MM.1S (cell line): Measurements from ENCODE around the gene ZNF862.
"Not testable (repeated sequence)": the region's sequence is repeated elsewhere in the genome, so short reads cannot be mapped to it uniquely, and the experiment has no call there.

Source experiments
- DNase-seq: peaks from one replicate; pipeline ENCODE4 v3.0.0-alpha.2; 2015
- H2AFZ ChIP-seq: fragments of 300-600 bp; sonication (generic); 2 replicates; pipeline ENCODE4 v1.6.0; 2016; ENCODE audit warnings: antibody characterized with exemption, low read length
- H3F3A ChIP-seq: fragments of 300-600 bp; sonication (generic); 2 replicates; pipeline ENCODE4 v1.6.1; 2016; ENCODE audit warnings: mild to moderate bottlenecking, antibody characterized with exemption, low read length, moderate library complexity, mixed read lengths; ENCODE audit not compliant: insufficient read depth
- H3K27ac ChIP-seq: fragments of 300-600 bp; sonication (generic); 2 replicates; pipeline ENCODE4 v1.5.1; 2016; ENCODE audit warnings: mild to moderate bottlenecking, low read length
- H3K27me3 ChIP-seq: fragments of 300-600 bp; sonication (generic); replicated peaks from 2 replicates; pipeline ENCODE4 v1.6.0; 2016; ENCODE audit warnings: low read length; ENCODE audit not compliant: insufficient read depth
- H3K36me3 ChIP-seq: fragments of 300-600 bp; sonication (generic); replicated peaks from 2 replicates; pipeline ENCODE4 v1.6.1; 2016; ENCODE audit warnings: mild to moderate bottlenecking, low read length, mixed read lengths; ENCODE audit not compliant: insufficient read depth
- H3K4me1 ChIP-seq: fragments of 300-600 bp; sonication (generic); 2 replicates; pipeline ENCODE4 v1.6.1; 2016; ENCODE audit warnings: low read length, mixed read lengths
- H3K4me2 ChIP-seq: fragments of 300-600 bp; sonication (generic); 2 replicates; pipeline ENCODE4 v1.6.0; 2016; ENCODE audit warnings: low read depth, low read length
- H3K4me3 ChIP-seq: fragments of 300-600 bp; sonication (generic); 2 replicates; pipeline ENCODE4 v1.5.1; 2016; ENCODE audit warnings: low read length, mixed read lengths
- H3K79me2 ChIP-seq: fragments of 300-600 bp; sonication (generic); 2 replicates; pipeline ENCODE4 v1.6.1; 2016; ENCODE audit warnings: mixed run types, low read length, mixed read lengths
- H3K9ac ChIP-seq: fragments of 300-600 bp; sonication (generic); 2 replicates; pipeline ENCODE4 v1.6.1; 2016; ENCODE audit warnings: low read length, mixed read lengths
- H3K9me2 ChIP-seq: fragments of 300-600 bp; sonication (generic); replicated peaks from 2 replicates; pipeline ENCODE4 v1.6.1; 2016; ENCODE audit warnings: mild to moderate bottlenecking, low read length, mixed read lengths; ENCODE audit not compliant: insufficient read depth
- H3K9me3 ChIP-seq: fragments of 300-600 bp; sonication (generic); replicated peaks from 2 replicates; pipeline ENCODE4 v1.6.1; 2016; ENCODE audit warnings: mild to moderate bottlenecking, low read length, mixed read lengths; ENCODE audit not compliant: insufficient read depth
- H4K20me1 ChIP-seq: fragments of 300-600 bp; sonication (generic); 2 replicates; pipeline ENCODE4 v1.6.1; 2016; ENCODE audit warnings: mild to moderate bottlenecking, low read length, moderate library complexity, mixed read lengths; ENCODE audit not compliant: insufficient read depth
- EZH2 ChIP-seq: fragments of 300-600 bp; sonication (generic); optimal IDR thresholded peaks from 2 replicates; pipeline ENCODE3; 2017; ENCODE audit warnings: low read depth, mild to moderate bottlenecking, antibody characterized with exemption, low read length, mixed read lengths
- EZH2phosphoT487 ChIP-seq: fragments of 300-600 bp; sonication (generic); IDR thresholded peaks from 2 replicates; pipeline ENCODE4 v1.6.1; 2018; ENCODE audit warnings: antibody characterized with exemption, low read length
- TF ChIP-seq, protein P1 (sequence below): fragments of 300-600 bp; sonication (generic); IDR thresholded peaks from 2 replicates; pipeline ENCODE4 v1.5.1; 2016; ENCODE audit warnings: antibody characterized with exemption, low read length, mixed read lengths

ZNF862 gene

GRCh38 chr7:149887311-149887710 is 49.1 kb downstream of the ZNF862 start:
- no peak for DNase-seq
- Histone ChIP-seq H3K9ac (no peak overlapping the region), H3K4me1 (no peaks in the 10 kb centered on the region), H3K36me3 (no peaks in the 10 kb centered on the region), H3K9me2 (no peaks in the 10 kb centered on the region), H3K4me3 (no peak overlapping the region), H3K4me2 (no peak overlapping the region), H4K20me1 (no peaks in the 10 kb centered on the region), H3F3A (no peaks in the 10 kb centered on the region), H3K9me3 (no peaks in the 10 kb centered on the region), H2AFZ (no peak overlapping the region), H3K79me2 (no peaks in the 10 kb centered on the region), H3K27ac (no peak overlapping the region), H3K27me3 (no peaks in the 10 kb centered on the region)
- TF ChIP-seq, protein P1, sequence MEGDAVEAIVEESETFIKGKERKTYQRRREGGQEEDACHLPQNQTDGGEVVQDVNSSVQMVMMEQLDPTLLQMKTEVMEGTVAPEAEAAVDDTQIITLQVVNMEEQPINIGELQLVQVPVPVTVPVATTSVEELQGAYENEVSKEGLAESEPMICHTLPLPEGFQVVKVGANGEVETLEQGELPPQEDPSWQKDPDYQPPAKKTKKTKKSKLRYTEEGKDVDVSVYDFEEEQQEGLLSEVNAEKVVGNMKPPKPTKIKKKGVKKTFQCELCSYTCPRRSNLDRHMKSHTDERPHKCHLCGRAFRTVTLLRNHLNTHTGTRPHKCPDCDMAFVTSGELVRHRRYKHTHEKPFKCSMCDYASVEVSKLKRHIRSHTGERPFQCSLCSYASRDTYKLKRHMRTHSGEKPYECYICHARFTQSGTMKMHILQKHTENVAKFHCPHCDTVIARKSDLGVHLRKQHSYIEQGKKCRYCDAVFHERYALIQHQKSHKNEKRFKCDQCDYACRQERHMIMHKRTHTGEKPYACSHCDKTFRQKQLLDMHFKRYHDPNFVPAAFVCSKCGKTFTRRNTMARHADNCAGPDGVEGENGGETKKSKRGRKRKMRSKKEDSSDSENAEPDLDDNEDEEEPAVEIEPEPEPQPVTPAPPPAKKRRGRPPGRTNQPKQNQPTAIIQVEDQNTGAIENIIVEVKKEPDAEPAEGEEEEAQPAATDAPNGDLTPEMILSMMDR = no peak
- TF ChIP-seq EZH2 (no peak), EZH2phosphoT487 (no peak)

- not testable (repeated sequence) for H3K27me3 ChIP-seq, H3K4me2 ChIP-seq, H3K27ac ChIP-seq, DNase-seq, H3F3A ChIP-seq, H3K79me2 ChIP-seq, H4K20me1 ChIP-seq, H2AFZ ChIP-seq, H3K9me2 ChIP-seq, H3K36me3 ChIP-seq, H3K4me1 ChIP-seq, H3K9me3 ChIP-seq, H3K4me3 ChIP-seq, H3K9ac ChIP-seq
Observed at GRCh38 chr7:149890715-149891114, 52.5 kb downstream of the ZNF862 start.

GRCh38 chr7:149894957-149895356 is 56.8 kb downstream of the ZNF862 start:
- not testable (repeated sequence) for DNase-seq

DNA sequence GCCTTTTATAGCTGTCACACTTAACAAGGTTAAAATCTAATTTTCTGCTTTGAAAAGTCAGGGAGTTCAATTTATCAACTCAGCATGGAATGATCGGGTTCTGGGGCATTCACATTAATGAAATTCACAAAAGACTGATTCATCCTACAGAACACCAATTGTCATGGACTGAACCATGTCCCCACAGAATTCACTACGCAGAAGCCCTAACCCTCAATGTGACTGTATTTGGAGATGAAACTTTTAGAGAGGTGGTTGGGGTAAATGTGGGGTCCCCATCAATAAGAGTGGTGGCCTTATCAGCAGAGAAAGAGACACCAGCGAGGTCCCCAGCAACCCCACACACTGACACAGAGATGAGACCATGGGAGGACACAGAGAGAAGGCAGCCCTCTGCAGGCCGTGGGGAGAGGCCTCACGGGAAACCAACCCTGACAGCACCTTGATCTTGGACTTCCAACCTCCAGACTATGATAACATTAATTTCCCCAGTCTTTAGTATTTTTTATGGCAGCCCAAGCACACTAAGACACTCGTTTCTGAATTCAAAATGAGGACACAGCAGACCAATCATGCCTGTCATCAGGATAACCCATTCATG is 69.7 kb downstream of the ZNF862 start:
- H3K79me2 ChIP-seq, H3K4me2 ChIP-seq, H3K9ac ChIP-seq, H3K4me1 ChIP-seq, DNase-seq, H3K36me3 ChIP-seq, H3K4me3 ChIP-seq, H3K9me3 ChIP-seq, H3K27ac ChIP-seq, H4K20me1 ChIP-seq, H3F3A ChIP-seq, H2AFZ ChIP-seq, H3K27me3 ChIP-seq, H3K9me2 ChIP-seq: not testable (repeated sequence)

More at GRCh38 chr7:149894957-149895356, 56.8 kb downstream of the ZNF862 start:
- not testable (repeated sequence) for H3K9me2 ChIP-seq, H4K20me1 ChIP-seq, H3K4me2 ChIP-seq, H3K79me2 ChIP-seq, H3K4me1 ChIP-seq, H3K4me3 ChIP-seq, H3K36me3 ChIP-seq, H3F3A ChIP-seq, H3K27ac ChIP-seq, H3K9ac ChIP-seq, H2AFZ ChIP-seq, H3K9me3 ChIP-seq, H3K27me3 ChIP-seq

- not testable (repeated sequence) for H3K9me2 ChIP-seq, H3K36me3 ChIP-seq, H3K9me3 ChIP-seq, H3K27me3 ChIP-seq, H3K4me2 ChIP-seq, H4K20me1 ChIP-seq, H3K4me3 ChIP-seq, H3K27ac ChIP-seq, H3K9ac ChIP-seq, H3K79me2 ChIP-seq, H3F3A ChIP-seq, H2AFZ ChIP-seq, DNase-seq, H3K4me1 ChIP-seq
Observed at GRCh38 chr7:149910219-149910618, 72.0 kb downstream of the ZNF862 start.

- H2AFZ ChIP-seq, H3K36me3 ChIP-seq, H4K20me1 ChIP-seq, DNase-seq, H3F3A ChIP-seq, H3K9me3 ChIP-seq, H3K4me3 ChIP-seq, H3K4me1 ChIP-seq, H3K4me2 ChIP-seq, H3K79me2 ChIP-seq, H3K9me2 ChIP-seq, H3K27ac ChIP-seq, H3K27me3 ChIP-seq, H3K9ac ChIP-seq: not testable (repeated sequence)
Observed at GRCh38 chr7:149912126-149912525, 74.0 kb downstream of the ZNF862 start.
